Astrocyte (in vitro differentiated cells and primary cell): ENCODE measurements around the gene NLRP11.

Experiments used
- CTCF ChIP-seq: IDR thresholded peaks from 2 replicates; pipeline ENCODE4 v1.5.1; 2011; ENCODE audit warnings: low read depth, mild to moderate bottlenecking, inconsistent platforms, low read length, moderate library complexity; ENCODE audit not compliant: insufficient read depth
- EZH2 ChIP-seq: IDR thresholded peaks from 2 replicates; pipeline ENCODE4 v1.6.1; 2012; ENCODE audit warnings: mild to moderate bottlenecking, low read length, inconsistent platforms; ENCODE audit not compliant: insufficient read depth

GRCh38 chr19:55877211-55877610 lies 45.4 kb upstream of the NLRP11 start:
- TF ChIP-seq CTCF = no peak
- TF ChIP-seq EZH2 = no peak
